Endodermal cell (in vitro differentiated cells): ENCODE results near the gene STAMBPL1. TPM values are rescaled to one million over a fixed set of nuclear protein-coding genes. Genes with fewer than 3 reads are reported as not detected.

ENCODE experiments used
- DNase-seq: peaks from one replicate; pipeline ENCODE4 v3.0.0-alpha.2; 2017
- H3K27ac ChIP-seq: 2 replicates; pipeline ENCODE4 v1.5.1; 2013; ENCODE audit warnings: mild to moderate bottlenecking, low read depth, low read length, moderate library complexity
- H3K27me3 ChIP-seq: 2 replicates; pipeline ENCODE4 v1.6.1; 2013; ENCODE audit warnings: mild to moderate bottlenecking, low read length, moderate library complexity; ENCODE audit not compliant: insufficient read depth, control insufficient read depth, poor library complexity, severe bottlenecking
- H3K36me3 ChIP-seq: 2 replicates; pipeline ENCODE4 v1.7.0; 2013; ENCODE audit warnings: mild to moderate bottlenecking, low read length, moderate library complexity; ENCODE audit not compliant: control insufficient read depth, insufficient read depth
- H3K4me1 ChIP-seq: one replicate; pipeline ENCODE4 v1.7.0; 2013; ENCODE audit warnings: low read length; ENCODE audit not compliant: control insufficient read depth, insufficient read depth
- H3K4me3 ChIP-seq: 2 replicates; pipeline ENCODE4 v1.5.1; 2013; ENCODE audit warnings: mild to moderate bottlenecking, low read length, moderate library complexity
- H3K9ac ChIP-seq: 2 replicates; pipeline ENCODE4 v1.6.1; 2013; ENCODE audit warnings: mild to moderate bottlenecking, low read length, moderate library complexity; ENCODE audit not compliant: poor library complexity, severe bottlenecking; ENCODE audit errors: extremely low read depth
- H3K9me3 ChIP-seq: 2 replicates; pipeline ENCODE4 v1.6.1; 2013; ENCODE audit warnings: mild to moderate bottlenecking, low read length, moderate library complexity; ENCODE audit not compliant: control insufficient read depth
- H3K27ac Mint-ChIP-seq: 2 replicates; pipeline ENCODE4 v1.8.0; 2020; ENCODE audit warnings: mixed read lengths
- H3K27me3 Mint-ChIP-seq: 2 replicates; pipeline ENCODE4 v1.8.0; 2021; ENCODE audit warnings: mild to moderate bottlenecking, mixed read lengths; ENCODE audit not compliant: insufficient read depth
- H3K36me3 Mint-ChIP-seq: 2 replicates; pipeline ENCODE4 v1.8.0; 2020; ENCODE audit warnings: low read depth, mixed read lengths
- H3K4me1 Mint-ChIP-seq: 2 replicates; pipeline ENCODE4 v1.8.0; 2020; ENCODE audit warnings: mixed read lengths
- H3K4me3 Mint-ChIP-seq: 2 replicates; pipeline ENCODE4 v1.8.0; 2020; ENCODE audit warnings: mild to moderate bottlenecking, moderate library complexity, mixed read lengths
- H3K9me3 Mint-ChIP-seq: 2 replicates; pipeline ENCODE4 v1.8.0; 2020; ENCODE audit warnings: mild to moderate bottlenecking, mixed read lengths
- WGBS, 2 experiments: methylation state at CpG; one replicate each; pipeline versions ENCODE4 v1.1.5 to v1.1.7; 2013; ENCODE audit warnings: missing lambda C conversion rate in 2 of 2, mixed read lengths in 1 of 2; ENCODE audit not compliant: insufficient coverage in 1 of 2, insufficient read length in 1 of 2; 5-methylcytosine and 5-hydroxymethylcytosine counted together
- total RNA-seq, 2 donors: library from RNA; stranded (reverse); fragmentation: NEBNext Ultra II Directional in 1 of 2; extraction: Animal tissue kit (Norgen Biotek cat#: 25700) in 1 of 2; gene quantifications; 2 replicates in 1 of 2; 3 replicates in 1 of 2; pipeline ENCODE4 v1.2.1, GENCODE V29; 2021
- TF ChIP-seq, protein P1 (sequence below): fragments of 200-600 bp; sonication (generic); conservative IDR thresholded peaks from 2 replicates; pipeline ENCODE4 v1.5.0; 2021; ENCODE audit warnings: antibody characterized with exemption, mild to moderate bottlenecking

The STAMBPL1 gene
- total RNA-seq, 2 donors from 2014 or later, result 1.2 to 4.1 TPM

DNA sequence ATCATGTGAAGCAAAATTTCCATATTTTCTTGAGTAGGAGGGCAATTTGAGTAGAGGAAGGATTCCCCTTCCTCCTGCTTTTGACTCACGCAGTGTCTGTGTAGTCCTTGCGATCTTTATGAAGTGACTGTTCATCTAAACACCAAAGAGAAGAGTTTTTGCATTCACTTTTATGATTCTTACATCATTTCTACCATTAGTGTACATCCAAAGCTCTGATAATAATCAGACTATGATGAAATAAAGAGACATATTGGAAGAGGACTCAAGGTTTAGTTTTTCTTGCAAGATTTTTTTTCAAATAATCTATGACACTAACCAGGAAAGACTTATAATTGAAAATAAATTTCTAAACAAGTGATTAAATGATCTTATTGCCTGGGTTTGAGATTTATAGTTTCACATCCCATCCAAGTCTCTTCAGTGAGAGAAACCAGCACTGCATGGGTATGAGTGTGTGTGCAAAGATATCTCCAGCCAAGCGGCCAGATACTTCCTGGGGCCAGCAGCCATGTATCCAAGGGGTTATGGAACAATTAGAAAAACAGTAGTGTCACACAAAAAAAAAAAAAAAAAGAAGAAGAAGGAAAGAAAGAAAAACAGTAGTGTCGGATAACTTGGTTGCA, 74.5 kb downstream of the STAMBPL1 start:
- Mint-ChIP-seq H3K4me1 (no peaks in the 10 kb centered on the region), H3K36me3 (no peaks in the 10 kb centered on the region), H3K27ac (no peak overlapping the region), H3K27me3 (no peaks in the 10 kb centered on the region), H3K4me3 (no peak overlapping the region), H3K9me3 (no peaks in the 10 kb centered on the region)
- Histone ChIP-seq H3K27me3 (no peaks in the 10 kb centered on the region), H3K4me3 (no peak overlapping the region), H3K4me1 (no peaks in the 10 kb centered on the region), H3K27ac (no peak overlapping the region), H3K9ac (no peak overlapping the region), H3K9me3 (no peaks in the 10 kb centered on the region), H3K36me3 (no peaks in the 10 kb centered on the region)
- TF ChIP-seq, protein P1, sequence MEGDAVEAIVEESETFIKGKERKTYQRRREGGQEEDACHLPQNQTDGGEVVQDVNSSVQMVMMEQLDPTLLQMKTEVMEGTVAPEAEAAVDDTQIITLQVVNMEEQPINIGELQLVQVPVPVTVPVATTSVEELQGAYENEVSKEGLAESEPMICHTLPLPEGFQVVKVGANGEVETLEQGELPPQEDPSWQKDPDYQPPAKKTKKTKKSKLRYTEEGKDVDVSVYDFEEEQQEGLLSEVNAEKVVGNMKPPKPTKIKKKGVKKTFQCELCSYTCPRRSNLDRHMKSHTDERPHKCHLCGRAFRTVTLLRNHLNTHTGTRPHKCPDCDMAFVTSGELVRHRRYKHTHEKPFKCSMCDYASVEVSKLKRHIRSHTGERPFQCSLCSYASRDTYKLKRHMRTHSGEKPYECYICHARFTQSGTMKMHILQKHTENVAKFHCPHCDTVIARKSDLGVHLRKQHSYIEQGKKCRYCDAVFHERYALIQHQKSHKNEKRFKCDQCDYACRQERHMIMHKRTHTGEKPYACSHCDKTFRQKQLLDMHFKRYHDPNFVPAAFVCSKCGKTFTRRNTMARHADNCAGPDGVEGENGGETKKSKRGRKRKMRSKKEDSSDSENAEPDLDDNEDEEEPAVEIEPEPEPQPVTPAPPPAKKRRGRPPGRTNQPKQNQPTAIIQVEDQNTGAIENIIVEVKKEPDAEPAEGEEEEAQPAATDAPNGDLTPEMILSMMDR, result no peak
- DNase-seq, result no peak
- 100% methylated on average over 3 of the region's 4 CpGs; no CpG with 5 or more reads in 1 of the 2 experiments for WGBS, 2 experiments

DNA sequence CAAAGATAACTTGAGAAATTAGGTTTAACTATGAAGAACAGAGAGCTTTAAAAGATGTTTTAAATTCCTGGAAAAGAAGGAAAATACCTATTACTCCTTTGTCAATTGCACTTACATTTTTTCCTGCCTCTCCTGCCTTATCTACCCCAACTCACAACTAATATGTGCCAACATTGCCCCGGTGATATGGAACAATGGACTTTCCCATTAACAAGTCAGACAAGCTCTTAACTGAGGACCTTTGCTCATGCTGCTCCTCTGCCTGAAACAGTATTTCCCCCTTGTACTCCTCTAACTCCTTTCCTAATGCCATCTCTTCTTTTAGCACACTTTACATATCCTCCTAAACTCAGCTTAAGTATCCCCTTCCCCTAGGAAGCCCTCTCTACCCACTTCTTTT, 77.3 kb downstream of the STAMBPL1 start:
- H3K27ac ChIP-seq, result no peak overlapping the region
- no peak overlapping the region for H3K4me3 ChIP-seq
- no peak overlapping the region for H3K4me3 Mint-ChIP-seq
- no peaks in the 10 kb centered on the region for H3K27me3 ChIP-seq
- no peak overlapping the region for H3K9ac ChIP-seq
- H3K27me3 Mint-ChIP-seq, result no peaks in the 10 kb centered on the region
- TF ChIP-seq, protein P1, result no peak
- no peaks in the 10 kb centered on the region for H3K9me3 Mint-ChIP-seq
- H3K27ac Mint-ChIP-seq, result no peak overlapping the region
- no peaks in the 10 kb centered on the region for H3K36me3 ChIP-seq
- peaks cover 7% of the 10 kb centered on the region for H3K4me1 ChIP-seq
- no peaks in the 10 kb centered on the region for H3K9me3 ChIP-seq
- peaks cover 10% of the 10 kb centered on the region for H3K4me1 Mint-ChIP-seq
- whole genome bisulfite sequencing, 2 experiments, result 92 to 100% methylated on average over 1 of the region's 1 CpG
- no peaks in the 10 kb centered on the region for H3K36me3 Mint-ChIP-seq
- DNase-seq, result no peak

DNA sequence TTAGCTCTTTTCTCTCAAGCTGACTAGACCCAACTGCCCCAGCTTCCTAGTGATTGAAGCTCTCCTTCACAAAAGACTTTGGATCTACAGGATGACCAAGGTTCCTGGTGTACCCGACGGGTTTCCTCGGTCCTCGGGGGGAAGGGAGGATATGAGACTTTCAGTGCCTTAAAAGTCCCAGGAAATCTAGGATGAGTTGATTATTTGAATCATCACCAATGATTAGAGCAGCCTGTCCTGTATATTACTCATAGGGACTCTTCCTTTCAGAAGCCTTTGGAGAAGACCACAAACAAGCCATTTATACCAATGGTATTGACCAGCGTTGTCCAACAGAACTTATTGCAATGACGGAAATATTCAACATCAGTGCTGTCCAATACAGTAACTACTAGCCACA, 78.7 kb downstream of the STAMBPL1 start:
- Histone ChIP-seq H3K9me3 (no peaks in the 10 kb centered on the region), H3K4me1 (peaks cover 7% of the 10 kb centered on the region), H3K27me3 (no peaks in the 10 kb centered on the region), H3K27ac (no peak overlapping the region), H3K9ac (no peak overlapping the region), H3K36me3 (no peaks in the 10 kb centered on the region), H3K4me3 (no peak overlapping the region)
- Mint-ChIP-seq H3K27me3 (no peaks in the 10 kb centered on the region), H3K4me1 (peaks cover 13% of the 10 kb centered on the region), H3K27ac (no peak overlapping the region), H3K9me3 (no peaks in the 10 kb centered on the region), H3K36me3 (no peaks in the 10 kb centered on the region), H3K4me3 (no peak overlapping the region)
- WGBS, 2 experiments, result 87 to 93% methylated on average over 3 to 6 of the region's 6 CpGs
- TF ChIP-seq, protein P1, result no peak
- no peak for DNase-seq
